ENCODE measurements around the gene PSMB8. TPM values are rescaled to one million over a fixed set of nuclear protein-coding genes. Genes with fewer than 3 reads are reported as not detected.

PSMB8 gene
- total RNA-seq, 2 experiments from 2014 or later: 350 to 370 TPM

DNA sequence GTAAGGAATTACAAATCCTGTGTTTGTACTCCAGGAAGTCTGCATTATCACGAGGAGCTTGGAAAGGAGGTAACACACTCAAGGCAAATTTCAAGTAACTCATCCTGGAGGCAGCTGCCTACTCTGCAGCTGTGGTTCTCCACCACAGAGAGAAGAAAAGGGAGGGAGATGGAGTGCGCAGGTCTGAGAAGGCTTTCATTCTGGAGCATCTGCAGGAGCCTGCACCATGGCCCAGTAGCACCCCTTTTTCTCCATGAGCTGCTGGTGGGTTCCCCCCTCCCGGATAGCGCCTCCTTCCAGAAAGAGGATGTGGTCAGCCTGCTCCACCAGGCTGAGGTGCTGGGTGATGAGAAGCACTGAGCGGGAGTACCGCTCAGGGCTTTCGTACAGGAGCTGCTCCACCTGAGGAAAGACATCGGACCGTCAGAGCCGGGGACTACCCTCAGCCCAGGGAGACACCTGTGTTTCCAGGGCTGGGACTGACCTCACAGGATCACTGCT is 1.6 kb upstream of the PSMB8 start:
- ChIA-PET POLR2A (interaction anchor here (0.9 to 9.8 kb wide), 16 partner anchors 7 to 1106 kb away, joined by 3 to 313 read pairs (median 3); partner anchors contain the start of genes BRD2, HLA-DMA, MSH5 and PSMB9), CTCF (interaction anchor here (0.8 to 11.9 kb wide), 6 partner anchors 17 to 139 kb away, joined by 4 to 917 read pairs (median 7); partner anchors contain the start of genes HLA-DMA, PSMB9 and TAP1)
- intact Hi-C loops (cut with micrococcal nuclease): loop anchor here (2.0 kb wide), 1 partner anchor 427 kb away; the partner anchor contains the start of gene RPS18
- H3K27me3 Mint-ChIP-seq: no peaks in the 10 kb centered on the region
- H3K4me3 Mint-ChIP-seq: peak overlapping the region; percentile 97
- H3K9me3 Mint-ChIP-seq: no peaks in the 10 kb centered on the region
- peaks cover 94% of the 10 kb centered on the region for H3K36me3 Mint-ChIP-seq
- H3K27ac Mint-ChIP-seq: peak overlapping the region; percentile 100
- peaks cover 60% of the 10 kb centered on the region for H3K4me1 Mint-ChIP-seq (ENCODE audit: low read depth)
- DNase-seq: peak; percentile 72

DNA sequence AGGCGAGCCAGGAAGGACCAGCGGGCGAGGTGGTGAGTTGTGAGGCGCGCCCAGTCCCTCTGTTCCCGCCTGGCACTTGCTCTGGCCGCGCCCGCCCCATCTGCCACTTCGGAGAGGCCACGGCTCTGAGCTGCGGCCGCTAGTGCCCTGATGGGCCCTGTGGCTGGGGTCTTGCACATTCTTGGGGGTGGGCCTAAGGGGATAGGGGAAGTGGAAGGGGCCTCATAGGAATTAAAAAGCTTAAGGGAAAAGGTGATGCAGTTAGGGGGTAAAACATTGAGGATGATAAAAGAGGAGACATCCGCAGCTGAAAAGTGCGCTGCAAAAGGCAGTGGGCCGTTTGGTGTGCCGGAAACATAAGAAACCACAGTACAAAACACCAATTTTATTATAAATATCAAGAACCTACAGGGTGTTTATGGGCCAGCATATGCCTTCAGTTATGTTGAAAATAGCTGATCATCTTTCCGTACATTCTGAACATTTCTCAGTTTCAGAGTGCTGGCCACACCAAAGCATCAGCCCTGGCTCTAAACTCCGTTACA is 1.1 kb upstream of the PSMB8 start:
- no peak for DNase-seq
- POLR2A ChIA-PET: interaction anchor here (0.6 to 9.8 kb wide), 17 partner anchors 10 to 1105 kb away, joined by 3 to 313 read pairs (median 3); partner anchors contain the start of genes BRD2, HLA-DMA, MSH5 and PSMB9
- H3K9me3 Mint-ChIP-seq: no peaks in the 10 kb centered on the region
- H3K27me3 Mint-ChIP-seq: no peaks in the 10 kb centered on the region
- H3K4me3 Mint-ChIP-seq: peak overlapping the region; percentile 97
- CTCF ChIA-PET: interaction anchor here (0.8 to 11.9 kb wide), 5 partner anchors 18 to 140 kb away, joined by 5 to 917 read pairs (median 9); partner anchors contain the start of genes HLA-DMA, PSMB9 and TAP1
- H3K27ac Mint-ChIP-seq: peak overlapping the region; percentile 100
- peaks cover 94% of the 10 kb centered on the region for H3K36me3 Mint-ChIP-seq
- H3K4me1 Mint-ChIP-seq (ENCODE audit: low read depth): peaks cover 60% of the 10 kb centered on the region
- intact Hi-C loops (cut with micrococcal nuclease): loop anchor here (1.0 to 5.0 kb wide), 6 partner anchors 8 to 1108 kb away; partner anchors contain the start of genes CLIC1, CUTA, RING1 and RPS18

GRCh38 chr6:32843331-32843978 is 392 bp downstream of the PSMB8 start:
- ChIA-PET CTCF (interaction anchor here (1.1 to 11.9 kb wide), 2 partner anchors 19 to 128 kb away, joined by 3 to 917 read pairs; partner anchors contain the start of genes PSMB9 and TAP1), POLR2A (interaction anchor here (8.2 to 9.8 kb wide), 2 partner anchors 13 to 128 kb away, joined by 133 to 313 read pairs; partner anchors contain the start of genes BRD2, PSMB9 and TAP1)
- H3K9me3 Mint-ChIP-seq: no peaks in the 10 kb centered on the region
- intact Hi-C loops (cut with micrococcal nuclease): loop anchor here (5.0 kb wide), 3 partner anchors 364 to 1106 kb away; partner anchors contain the start of genes CLIC1, CUTA and RING1
- peak overlapping the region; percentile 97 for H3K4me3 Mint-ChIP-seq
- no peaks in the 10 kb centered on the region for H3K27me3 Mint-ChIP-seq
- H3K36me3 Mint-ChIP-seq: peaks cover 82% of the 10 kb centered on the region
- no peak for DNase-seq
- peak overlapping the region; percentile 100 for H3K27ac Mint-ChIP-seq
- H3K4me1 Mint-ChIP-seq (ENCODE audit: low read depth): peaks cover 60% of the 10 kb centered on the region

DNA sequence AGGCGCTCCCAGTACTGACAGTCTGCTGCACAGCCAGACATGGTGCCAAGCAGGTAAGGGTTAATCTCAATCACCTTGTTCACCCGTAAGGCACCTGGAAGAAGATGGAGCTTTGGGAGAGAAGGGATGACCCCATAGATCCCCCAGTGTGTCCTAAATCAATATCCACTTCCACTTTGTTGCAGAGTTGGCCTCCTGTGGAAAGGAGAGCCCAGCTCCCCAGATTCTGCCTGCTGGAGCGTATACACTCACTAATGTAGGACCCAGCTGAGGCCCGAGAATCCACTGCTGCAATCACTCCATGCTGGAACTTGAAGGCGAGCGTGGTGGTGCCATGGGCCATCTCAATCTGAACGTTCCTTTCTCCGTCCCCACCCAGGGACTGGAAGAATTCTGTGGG is 1.2 kb downstream of the PSMB8 start:
- Mint-ChIP-seq H3K4me1 (ENCODE audit: low read depth) (peaks cover 52% of the 10 kb centered on the region), H3K36me3 (peaks cover 74% of the 10 kb centered on the region), H3K9me3 (no peaks in the 10 kb centered on the region), H3K27me3 (no peaks in the 10 kb centered on the region), H3K27ac (peak overlapping the region; percentile 100), H3K4me3 (peak overlapping the region; percentile 97)
- DNase-seq: no peak
- CTCF ChIA-PET: interaction anchor here (1.2 to 11.9 kb wide), 4 partner anchors 8 to 142 kb away, joined by 3 to 917 read pairs (median 8); partner anchors contain the start of genes PSMB9 and TAP1
- POLR2A ChIA-PET: interaction anchor here (8.2 to 9.8 kb wide), 2 partner anchors 14 to 129 kb away, joined by 133 to 313 read pairs; partner anchors contain the start of genes BRD2, PSMB9 and TAP1
- intact Hi-C loops (cut with micrococcal nuclease): loop anchor here (5.0 kb wide), 3 partner anchors 365 to 1105 kb away; partner anchors contain the start of genes CLIC1, CUTA and RING1

DNA sequence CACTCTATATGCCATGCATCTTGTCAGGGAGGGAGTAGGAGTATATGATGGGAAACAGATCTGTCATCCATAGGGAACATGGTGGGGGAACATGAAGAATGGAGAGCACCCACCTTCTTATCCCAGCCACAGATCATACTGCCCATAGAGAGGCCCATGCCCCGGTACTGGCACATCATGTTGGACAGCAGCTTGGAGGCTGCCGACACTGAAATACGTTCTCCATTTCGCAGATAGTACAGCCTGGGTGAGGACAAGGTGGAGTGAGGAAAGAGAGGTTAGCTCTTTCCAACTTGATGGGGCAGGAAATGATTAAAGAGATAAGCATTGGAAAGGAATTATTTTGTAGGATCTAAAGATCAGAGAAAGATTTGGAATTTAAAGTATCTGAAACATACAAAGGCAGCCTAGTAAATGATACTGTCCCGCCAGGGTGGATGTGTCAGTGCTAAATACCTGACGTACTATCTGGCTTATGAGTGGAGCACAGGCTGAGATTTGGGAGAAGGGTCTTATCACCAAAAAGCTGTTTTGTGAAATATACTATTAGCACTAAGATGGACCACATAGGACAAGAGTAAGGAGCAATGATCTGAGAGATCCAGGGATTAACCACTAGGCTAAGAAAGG is 1.7 kb downstream of the PSMB8 start:
- no peaks in the 10 kb centered on the region for H3K27me3 Mint-ChIP-seq
- H3K9me3 Mint-ChIP-seq: no peaks in the 10 kb centered on the region
- ChIA-PET CTCF (interaction anchor here (1.2 to 11.9 kb wide), 4 partner anchors 9 to 142 kb away, joined by 3 to 917 read pairs (median 8); partner anchors contain the start of genes PSMB9 and TAP1), POLR2A (interaction anchor here (8.2 to 9.8 kb wide), 2 partner anchors 14 to 130 kb away, joined by 133 to 313 read pairs; partner anchors contain the start of genes BRD2, PSMB9 and TAP1)
- DNase-seq: no peak
- H3K4me1 Mint-ChIP-seq (ENCODE audit: low read depth): peaks cover 48% of the 10 kb centered on the region
- peak overlapping the region; percentile 97 for H3K4me3 Mint-ChIP-seq
- intact Hi-C loops (cut with micrococcal nuclease): loop anchor here (5.0 kb wide), 3 partner anchors 365 to 1105 kb away; partner anchors contain the start of genes CLIC1, CUTA and RING1
- peak overlapping the region; percentile 100 for H3K27ac Mint-ChIP-seq
- peaks cover 74% of the 10 kb centered on the region for H3K36me3 Mint-ChIP-seq

DNA sequence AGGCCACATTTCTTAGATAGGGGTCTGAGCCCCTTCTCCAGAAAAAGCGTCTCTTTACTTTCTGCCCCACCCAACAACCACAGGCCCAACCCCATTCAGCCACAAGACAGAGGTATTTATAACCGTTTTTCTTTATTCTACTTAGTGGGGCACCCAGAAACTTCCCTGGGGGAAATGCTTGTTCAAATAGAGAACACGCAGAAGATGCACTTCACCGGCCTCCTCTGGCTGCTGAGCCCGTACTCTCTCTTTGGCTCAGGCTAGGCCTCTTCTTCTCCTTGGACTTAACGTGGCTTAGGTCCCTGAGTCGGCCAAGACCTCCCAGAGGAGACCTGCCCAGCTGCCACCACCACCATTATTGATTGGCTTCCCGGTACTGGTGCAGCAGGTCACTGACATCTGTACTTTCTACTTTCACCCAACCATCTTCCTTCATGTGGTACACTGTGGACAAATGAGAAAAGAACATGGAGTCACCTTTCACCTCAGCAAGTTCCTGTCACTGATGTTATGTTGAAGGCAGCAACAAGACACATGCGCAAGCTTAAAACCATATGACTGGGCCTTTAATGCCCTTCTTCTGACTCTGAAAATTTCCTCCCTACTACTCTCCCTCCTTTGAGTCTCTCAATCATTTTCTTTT is 3.1 kb downstream of the PSMB8 start:
- H3K4me1 Mint-ChIP-seq (ENCODE audit: low read depth): peaks cover 54% of the 10 kb centered on the region
- CTCF ChIA-PET: interaction anchor here (0.7 to 11.9 kb wide), 6 partner anchors 10 to 439 kb away, joined by 3 to 917 read pairs (median 5); partner anchors contain the start of genes PSMB9 and TAP1
- H3K27me3 Mint-ChIP-seq: no peaks in the 10 kb centered on the region
- H3K4me3 Mint-ChIP-seq: peak overlapping the region; percentile 97
- H3K9me3 Mint-ChIP-seq: no peaks in the 10 kb centered on the region
- peak overlapping the region; percentile 100 for H3K27ac Mint-ChIP-seq
- H3K36me3 Mint-ChIP-seq: peaks cover 74% of the 10 kb centered on the region
- intact Hi-C loops (cut with micrococcal nuclease): loop anchor here (5.0 kb wide), 3 partner anchors 367 to 1103 kb away; partner anchors contain the start of genes CLIC1, CUTA and RING1
- POLR2A ChIA-PET: interaction anchor here (8.2 to 9.8 kb wide), 2 partner anchors 16 to 131 kb away, joined by 133 to 313 read pairs; partner anchors contain the start of genes BRD2, PSMB9 and TAP1
- peak; percentile 72 for DNase-seq

DNA sequence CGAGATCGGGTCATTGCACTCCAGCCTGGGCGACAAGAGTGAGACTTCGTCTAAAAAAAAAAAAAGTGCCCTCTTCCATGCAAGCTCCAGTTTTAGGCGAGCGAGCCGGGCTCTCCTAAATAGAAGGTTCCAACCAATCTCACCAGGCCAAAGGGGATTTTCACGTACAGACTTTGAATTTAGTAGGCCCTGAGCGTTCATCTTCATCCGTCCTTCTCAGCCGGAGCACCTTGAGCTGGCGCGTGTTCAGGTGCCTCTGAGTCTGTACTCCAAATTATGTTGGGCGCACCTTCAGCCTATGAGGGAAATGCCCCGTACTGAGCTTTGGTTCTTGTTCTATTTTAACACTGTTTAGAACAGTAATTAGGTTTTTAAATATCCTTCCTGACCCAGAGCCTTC is 4.5 kb downstream of the PSMB8 start:
- no peak for DNase-seq
- Mint-ChIP-seq H3K4me1 (ENCODE audit: low read depth) (peaks cover 66% of the 10 kb centered on the region), H3K9me3 (no peaks in the 10 kb centered on the region), H3K27me3 (no peaks in the 10 kb centered on the region), H3K36me3 (peaks cover 75% of the 10 kb centered on the region), H3K4me3 (no peak overlapping the region), H3K27ac (peak overlapping the region; percentile 54)
- POLR2A ChIA-PET: interaction anchor here (1.3 to 9.8 kb wide), 7 partner anchors 7 to 439 kb away, joined by 3 to 313 read pairs (median 9); partner anchors contain the start of genes PSMB9 and TAP1
- intact Hi-C loops (cut with micrococcal nuclease): no loop called here
- CTCF ChIA-PET: interaction anchor here (0.8 to 11.9 kb wide), 25 partner anchors 11 to 432 kb away, joined by 3 to 917 read pairs (median 10); partner anchors contain the start of genes BRD2, HLA-DMA, PSMB9 and RPS18

DNA sequence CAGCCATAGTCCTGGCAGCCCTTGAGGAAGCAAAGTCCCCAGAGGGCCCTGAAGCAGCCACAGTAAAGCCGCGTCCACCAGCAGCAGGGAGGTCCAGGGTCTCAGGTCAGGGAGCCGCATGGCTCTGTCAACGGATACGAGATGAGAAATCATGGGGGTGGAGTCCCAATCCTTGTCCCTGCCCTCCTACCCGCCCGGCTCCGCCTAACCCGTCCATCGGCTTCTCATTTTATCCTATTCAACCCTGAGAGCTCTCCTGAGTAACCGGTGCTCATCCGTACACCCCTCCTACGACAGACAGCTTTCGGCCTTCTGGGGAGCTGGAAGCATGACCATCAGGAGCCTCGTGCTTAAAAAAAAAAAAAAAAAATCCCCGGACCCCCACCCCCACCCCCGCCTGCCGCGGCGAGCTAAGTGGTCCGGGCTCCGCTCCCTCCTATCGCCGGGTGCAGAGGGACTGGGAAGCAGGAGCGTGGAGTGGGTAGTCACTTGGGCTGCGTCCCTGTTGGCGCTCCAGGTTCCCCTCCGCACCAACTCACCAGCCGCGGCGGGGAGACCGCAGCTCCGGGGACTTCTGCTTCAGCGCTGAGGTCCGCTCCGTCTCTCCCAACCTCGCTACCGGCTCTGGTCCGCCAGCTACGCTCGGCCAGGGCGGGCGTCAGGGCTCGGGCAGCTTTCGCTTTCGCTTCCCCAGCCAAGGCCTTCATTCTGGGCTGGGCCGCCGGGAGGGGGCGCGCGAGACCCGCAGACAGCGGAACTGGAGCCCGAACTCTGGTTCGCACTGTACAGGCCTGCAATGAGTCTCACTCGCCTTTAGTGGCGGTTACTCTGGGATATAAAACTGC is 5.5 kb downstream of the PSMB8 start, which contains the start of gene TAP2:
TSS of gene TAP2 (minus strand) at position 626 of the 845 bp plus-strand sequence. CDS start at position 120, 506 bp downstream.
- no peaks in the 10 kb centered on the region for H3K27me3 Mint-ChIP-seq
- no peaks in the 10 kb centered on the region for H3K9me3 Mint-ChIP-seq
- H3K27ac Mint-ChIP-seq: peak within 1 kb of the TSS; percentile 91
- peak; percentile 98 for DNase-seq
- H3K4me1 Mint-ChIP-seq (ENCODE audit: low read depth): peaks cover 76% of the 10 kb centered on the region
- ChIA-PET CTCF (interaction anchor here (0.6 to 11.9 kb wide), 47 partner anchors 10 to 646 kb away, joined by 3 to 917 read pairs (median 5); partner anchors contain the start of genes BRD2, GPSM3, HLA-DMA and HLA-DMB), POLR2A (interaction anchor here (0.6 to 9.8 kb wide), 17 partner anchors 8 to 440 kb away, joined by 3 to 313 read pairs (median 5); partner anchors contain the start of genes HLA-DMA, PSMB9 and TAP1)
- H3K4me3 Mint-ChIP-seq: peak within 1 kb of the TSS; percentile 73
- intact Hi-C loops (cut with micrococcal nuclease): loop anchor here (1.0 kb wide), 2 partner anchors 16 to 30 kb away; partner anchors contain the start of gene PSMB9
- peaks cover 76% of the 10 kb centered on the region for H3K36me3 Mint-ChIP-seq

- no peaks in the 10 kb centered on the region for H3K9me3 Mint-ChIP-seq
- intact Hi-C loops (cut with micrococcal nuclease): loop anchor here (1.0 kb wide), 2 partner anchors 17 to 31 kb away; partner anchors contain the start of gene PSMB9
- ChIA-PET POLR2A (interaction anchor here (0.9 to 9.8 kb wide), 12 partner anchors 9 to 143 kb away, joined by 3 to 313 read pairs (median 8); partner anchors contain the start of genes HLA-DMA, PSMB9 and TAP1), CTCF (interaction anchor here (0.9 to 11.9 kb wide), 25 partner anchors 10 to 434 kb away, joined by 3 to 917 read pairs (median 11); partner anchors contain the start of genes BRD2, HLA-DMA, PSMB9 and RPS18)
- peaks cover 75% of the 10 kb centered on the region for H3K36me3 Mint-ChIP-seq
- H3K4me1 Mint-ChIP-seq (ENCODE audit: low read depth): peaks cover 83% of the 10 kb centered on the region
- peak overlapping the region; percentile 73 for H3K4me3 Mint-ChIP-seq
- no peaks in the 10 kb centered on the region for H3K27me3 Mint-ChIP-seq
- peak overlapping the region; percentile 91 for H3K27ac Mint-ChIP-seq
- peak; percentile 40 for DNase-seq
Observed at GRCh38 chr6:32837651-32838113, 6.2 kb downstream of the PSMB8 start.
